Transverse colon (tissue), 3 donors: ENCODE measurements around the gene LIMCH1.

Experiments
- EP300 ChIP-seq: sonication (generic); formaldehyde crosslinking; IDR thresholded peaks from one replicate; pipeline ENCODE4 v1.6.1; 2017; ENCODE audit warnings: antibody characterized with exemption, low read depth
- POLR2AphosphoS5 ChIP-seq, 3 donors: sonication (generic); formaldehyde crosslinking; IDR thresholded peaks; one replicate each; pipeline ENCODE4 v1.6.1; 2016; ENCODE audit warnings: antibody characterized with exemption in 3 of 3

- TF ChIP-seq POLR2AphosphoS5 (IDR thresholded peaks at IDR 0.05) (no peak), EP300 (no peak)
These were observed 4.7 kb downstream of the LIMCH1 start for GRCh38 chr4:41542526-41543275.
